DOHH2 (cell line): ENCODE data around the gene CPA3.

ENCODE experiments used
- H3F3A ChIP-seq: fragments of 200-600 bp; sonication (generic), shearing (Covaris generic); 2 replicates; pipeline ENCODE4 v1.6.0; 2016; ENCODE audit warnings: antibody characterized with exemption, mild to moderate bottlenecking; ENCODE audit not compliant: control insufficient read depth, insufficient read depth
- H3K27ac ChIP-seq: fragments of 200-600 bp; sonication (generic); 2 replicates; pipeline ENCODE4 v1.5.1; 2014; ENCODE audit warnings: low read depth, mild to moderate bottlenecking, low read length, moderate library complexity
- H3K27me3 ChIP-seq: fragments of 200-600 bp; sonication (generic); 2 replicates; pipeline ENCODE4 v1.6.1; 2014; ENCODE audit warnings: mild to moderate bottlenecking, low read length, mixed read lengths; ENCODE audit not compliant: control insufficient read depth
- H3K36me3 ChIP-seq: fragments of 200-600 bp; sonication (generic); 2 replicates; pipeline ENCODE4 v1.6.1; 2014; ENCODE audit warnings: mild to moderate bottlenecking, low read length, moderate library complexity, mixed read lengths; ENCODE audit not compliant: control insufficient read depth
- H3K4me1 ChIP-seq: fragments of 200-600 bp; sonication (generic); 2 replicates; pipeline ENCODE4 v1.6.1; 2014; ENCODE audit warnings: mild to moderate bottlenecking, low read length, mixed read lengths; ENCODE audit not compliant: control insufficient read depth
- H3K4me2 ChIP-seq: fragments of 200-600 bp; sonication (generic); 2 replicates; pipeline ENCODE4 v1.6.0; 2014; ENCODE audit warnings: mild to moderate bottlenecking, low read length, moderate library complexity
- H3K4me3 ChIP-seq: fragments of 200-600 bp; sonication (generic); 2 replicates; pipeline ENCODE4 v1.5.1; 2014; ENCODE audit warnings: mild to moderate bottlenecking, low read length, mixed read lengths
- H3K79me2 ChIP-seq: fragments of 200-600 bp; sonication (generic); 2 replicates; pipeline ENCODE4 v1.6.1; 2014; ENCODE audit warnings: mild to moderate bottlenecking, low read length, mixed read lengths; ENCODE audit not compliant: control insufficient read depth
- H3K9me2 ChIP-seq: fragments of 200-600 bp; sonication (generic); replicated peaks from 2 replicates; pipeline ENCODE4 v1.6.1; 2014; ENCODE audit warnings: mild to moderate bottlenecking, low read length, mixed read lengths; ENCODE audit not compliant: control insufficient read depth
- H3K9me3 ChIP-seq: fragments of 200-600 bp; sonication (generic); 2 replicates; pipeline ENCODE4 v1.6.1; 2014; ENCODE audit warnings: antibody characterized with exemption, low read length, mixed read lengths; ENCODE audit not compliant: control insufficient read depth, insufficient read depth
- H4K20me1 ChIP-seq: fragments of 200-600 bp; sonication (generic); 2 replicates; pipeline ENCODE4 v1.6.0; 2014; ENCODE audit warnings: low read depth, mild to moderate bottlenecking, antibody characterized with exemption, low read length, moderate library complexity; ENCODE audit not compliant: control insufficient read depth, insufficient read depth
- CTCF ChIP-seq: fragments of 200-600 bp; sonication (generic); IDR thresholded peaks from one replicate; pipeline ENCODE4 v1.5.1; 2014; ENCODE audit warnings: antibody characterized with exemption, mild to moderate bottlenecking, low read depth, low read length; ENCODE audit not compliant: poor library complexity, severe bottlenecking
- EZH2phosphoT487 ChIP-seq: fragments of 200-600 bp; sonication (generic); IDR thresholded peaks from 2 replicates; pipeline ENCODE4 v1.6.1; 2017; ENCODE audit warnings: borderline replicate concordance, mild to moderate bottlenecking, antibody characterized with exemption, low read length, moderate library complexity, mixed read lengths

The CPA3 gene

DNA sequence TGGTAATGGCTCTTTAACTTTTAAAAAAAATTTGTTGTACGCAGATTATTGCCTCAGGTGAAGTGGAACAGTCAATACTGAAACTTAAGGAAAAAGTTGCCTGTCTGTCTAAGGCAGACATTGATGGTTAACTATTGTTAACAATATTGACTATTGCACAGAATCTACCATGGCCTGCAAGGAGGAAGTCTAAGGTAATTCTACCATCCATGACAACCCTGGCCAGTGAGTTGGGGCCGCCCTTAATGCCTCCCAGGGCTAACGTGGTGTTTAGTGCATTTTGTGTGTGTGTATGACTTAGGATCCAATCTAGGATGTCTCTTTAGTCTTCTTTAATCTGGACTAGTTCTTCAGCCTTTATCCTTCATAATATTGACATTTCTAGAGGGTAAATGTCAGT, 39.6 kb upstream of the CPA3 start:
- no peaks in the 10 kb centered on the region for H3K36me3 ChIP-seq
- H3K4me3 ChIP-seq = no peak overlapping the region
- H3K4me2 ChIP-seq = no peak overlapping the region
- H3K27ac ChIP-seq = no peak overlapping the region
- no peaks in the 10 kb centered on the region for H4K20me1 ChIP-seq
- H3K4me1 ChIP-seq = no peaks in the 10 kb centered on the region
- no peaks in the 10 kb centered on the region for H3K27me3 ChIP-seq
- H3K9me3 ChIP-seq = no peaks in the 10 kb centered on the region
- H3F3A ChIP-seq = no peaks in the 10 kb centered on the region
- TF ChIP-seq EZH2phosphoT487 = no peak
- no peak for TF ChIP-seq CTCF
- no peaks in the 10 kb centered on the region for H3K79me2 ChIP-seq
- H3K9me2 ChIP-seq = no peaks in the 10 kb centered on the region

DNA sequence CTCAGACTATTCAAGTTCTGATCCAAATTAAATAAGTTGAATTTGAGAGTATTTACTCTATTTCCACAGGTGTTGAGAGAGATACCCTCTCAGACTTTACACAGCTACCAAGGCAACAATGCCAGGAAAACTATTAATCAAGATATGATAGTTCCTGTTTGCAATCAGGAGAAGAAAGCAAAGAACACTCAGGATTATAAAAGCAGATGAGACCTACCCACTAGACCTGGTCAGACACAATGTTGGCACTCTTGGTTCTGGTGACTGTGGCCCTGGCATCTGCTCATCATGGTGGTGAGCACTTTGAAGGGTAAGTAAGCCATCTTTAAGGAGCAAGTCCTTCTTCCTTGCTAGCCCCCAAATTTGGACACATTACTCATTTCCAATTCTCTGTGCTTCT, 37.5 kb upstream of the CPA3 start, which contains the start of gene CPB1:
CPB1 (plus strand) TSS at position 227 of the 400 bp plus-strand sequence; CDS start at position 240, 13 bp downstream.
- TF ChIP-seq CTCF (no peak), EZH2phosphoT487 (no peak)
- H3F3A ChIP-seq = no peaks in the 10 kb centered on the region
- no peaks in the 10 kb centered on the region for H3K79me2 ChIP-seq

GRCh38 chr3:148828136-148828690, 36.9 kb upstream of the CPA3 start:
- no peak overlapping the region for H3K4me2 ChIP-seq
- no peaks in the 10 kb centered on the region for H3K27me3 ChIP-seq
- no peaks in the 10 kb centered on the region for H3K79me2 ChIP-seq
- H3F3A ChIP-seq = no peaks in the 10 kb centered on the region
- no peaks in the 10 kb centered on the region for H3K9me2 ChIP-seq
- H3K4me3 ChIP-seq = no peak overlapping the region
- no peak overlapping the region for H3K27ac ChIP-seq
- H3K36me3 ChIP-seq = no peaks in the 10 kb centered on the region
- H3K4me1 ChIP-seq = no peaks in the 10 kb centered on the region
- no peaks in the 10 kb centered on the region for H3K9me3 ChIP-seq
- H4K20me1 ChIP-seq = no peaks in the 10 kb centered on the region
- TF ChIP-seq CTCF = no peak
- TF ChIP-seq EZH2phosphoT487 = no peak

More for the DNA sequence above, 37.5 kb upstream of the CPA3 start, which contains the start of gene CPB1:
- no peak within 1 kb of the TSS for H3K4me3 ChIP-seq
- no peaks in the 10 kb centered on the region for H3K36me3 ChIP-seq
- H3K4me1 ChIP-seq = no peaks in the 10 kb centered on the region
- no peaks in the 10 kb centered on the region for H4K20me1 ChIP-seq
- no peaks in the 10 kb centered on the region for H3K9me3 ChIP-seq
- no peaks in the 10 kb centered on the region for H3K27me3 ChIP-seq
- no peak within 1 kb of the TSS for H3K27ac ChIP-seq
- H3K9me2 ChIP-seq = no peaks in the 10 kb centered on the region
- no peak within 1 kb of the TSS for H3K4me2 ChIP-seq
